GM13976 (cell line): ENCODE results near the gene WASL.

Experiments used
- DNase-seq: peaks from one replicate; pipeline ENCODE4 v3.0.0; 2012; ENCODE audit warnings: low spot score
- in situ Hi-C: fragments of 300-500 bp; cut with MboI; formaldehyde crosslinking; loops from one replicate; pipeline ENCODE4 v1.12.0; 2022; ENCODE audit warnings: low sequenced_read_pairs, mixed read lengths, inconsistent platforms; ENCODE audit not compliant: unreplicated experiment
- TF ChIP-seq, protein P1 (sequence below): IDR thresholded peaks from 2 replicates; pipeline ENCODE4 v1.5.1; 2012; ENCODE audit warnings: borderline replicate concordance, mild to moderate bottlenecking; ENCODE audit not compliant: insufficient read depth; ENCODE audit errors: extremely low read depth, missing control alignments, control extremely low read depth

Gene WASL

DNA sequence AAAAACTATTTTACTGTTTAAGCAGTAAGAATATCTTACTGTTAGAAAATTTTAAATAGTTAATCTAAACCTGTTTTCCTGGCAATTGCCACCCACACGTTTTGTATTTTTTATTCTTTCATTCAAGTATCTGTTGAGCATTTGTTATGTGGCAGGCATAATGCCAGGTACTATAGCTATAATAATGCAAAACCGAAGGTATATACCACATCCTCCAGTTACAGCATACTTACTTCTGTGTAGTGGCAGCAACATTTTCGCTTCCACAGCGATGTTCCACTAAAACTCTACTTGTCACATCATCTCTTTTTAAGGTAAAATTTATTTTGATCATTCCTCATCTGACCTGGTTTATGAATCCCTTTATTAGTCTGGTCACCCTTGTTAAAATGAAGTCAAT lies 30.0 kb downstream of the WASL start:
- no peak for DNase-seq
- TF ChIP-seq, protein P1, sequence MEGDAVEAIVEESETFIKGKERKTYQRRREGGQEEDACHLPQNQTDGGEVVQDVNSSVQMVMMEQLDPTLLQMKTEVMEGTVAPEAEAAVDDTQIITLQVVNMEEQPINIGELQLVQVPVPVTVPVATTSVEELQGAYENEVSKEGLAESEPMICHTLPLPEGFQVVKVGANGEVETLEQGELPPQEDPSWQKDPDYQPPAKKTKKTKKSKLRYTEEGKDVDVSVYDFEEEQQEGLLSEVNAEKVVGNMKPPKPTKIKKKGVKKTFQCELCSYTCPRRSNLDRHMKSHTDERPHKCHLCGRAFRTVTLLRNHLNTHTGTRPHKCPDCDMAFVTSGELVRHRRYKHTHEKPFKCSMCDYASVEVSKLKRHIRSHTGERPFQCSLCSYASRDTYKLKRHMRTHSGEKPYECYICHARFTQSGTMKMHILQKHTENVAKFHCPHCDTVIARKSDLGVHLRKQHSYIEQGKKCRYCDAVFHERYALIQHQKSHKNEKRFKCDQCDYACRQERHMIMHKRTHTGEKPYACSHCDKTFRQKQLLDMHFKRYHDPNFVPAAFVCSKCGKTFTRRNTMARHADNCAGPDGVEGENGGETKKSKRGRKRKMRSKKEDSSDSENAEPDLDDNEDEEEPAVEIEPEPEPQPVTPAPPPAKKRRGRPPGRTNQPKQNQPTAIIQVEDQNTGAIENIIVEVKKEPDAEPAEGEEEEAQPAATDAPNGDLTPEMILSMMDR, result no peak
- in situ Hi-C loops, result no loop called here

DNA sequence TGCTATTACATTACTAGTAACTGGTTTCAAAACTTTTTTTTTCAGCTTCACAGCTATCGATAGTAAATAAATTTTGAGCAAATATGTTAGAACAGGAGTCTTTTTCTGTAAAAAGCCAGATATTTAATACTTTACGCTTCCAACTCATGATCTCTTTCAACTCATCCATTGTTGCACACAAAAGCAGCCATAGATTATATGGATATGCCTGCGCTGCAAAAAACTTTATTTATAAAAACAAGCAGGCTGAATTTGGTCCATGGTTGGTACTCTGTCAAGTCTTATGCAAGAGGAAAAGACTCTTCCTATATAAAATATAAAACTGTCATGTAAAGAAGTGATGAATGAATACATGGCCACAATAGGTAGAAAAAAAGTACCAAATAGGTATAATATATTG lies 31.1 kb downstream of the WASL start:
- DNase-seq, result no peak
- in situ Hi-C loops, result no loop called here

DNA sequence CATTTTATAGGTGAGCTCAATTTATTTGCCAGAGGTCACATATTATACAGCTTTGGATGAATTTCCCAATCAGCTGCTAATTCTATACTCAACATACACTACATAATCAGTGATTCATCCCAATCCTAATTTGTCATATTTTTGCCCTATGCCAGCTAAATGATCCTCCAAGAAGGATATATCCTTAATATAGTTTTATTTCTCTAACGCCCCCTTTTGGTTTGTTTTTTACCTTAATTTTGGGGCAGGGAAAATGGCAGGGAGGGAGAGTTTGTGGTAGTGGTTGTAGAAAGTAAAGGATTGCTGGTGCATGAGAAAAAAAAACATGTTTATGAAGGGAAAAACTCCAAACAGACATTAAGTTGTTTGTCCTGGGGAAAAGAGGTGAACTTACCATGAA lies 31.9 kb downstream of the WASL start:
- in situ Hi-C loops, result no loop called here
- TF ChIP-seq, protein P1, result no peak
- no peak for DNase-seq

More for the DNA sequence above, 31.1 kb downstream of the WASL start:
- TF ChIP-seq, protein P1, result no peak

DNA sequence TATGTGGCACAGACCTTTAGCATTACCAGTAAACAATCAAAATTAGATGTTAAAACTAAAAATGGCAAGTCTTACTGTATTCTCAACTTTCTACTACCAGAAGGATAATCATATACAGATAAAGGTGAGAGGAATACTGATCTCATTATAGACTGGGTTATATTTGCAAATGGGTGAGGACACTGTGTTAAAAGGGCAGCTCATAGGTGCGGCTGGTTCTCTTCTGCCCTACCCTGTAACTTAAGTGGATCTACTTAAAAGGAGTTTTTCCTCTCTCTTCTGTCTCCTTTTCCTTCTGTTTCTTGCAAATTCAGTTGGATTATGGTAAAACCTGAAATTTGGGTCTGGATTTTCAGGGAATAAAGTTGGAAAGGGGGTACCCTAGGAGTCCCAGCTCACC lies 33.0 kb downstream of the WASL start:
- TF ChIP-seq, protein P1, result no peak
- DNase-seq, result no peak
- in situ Hi-C loops, result no loop called here

DNA sequence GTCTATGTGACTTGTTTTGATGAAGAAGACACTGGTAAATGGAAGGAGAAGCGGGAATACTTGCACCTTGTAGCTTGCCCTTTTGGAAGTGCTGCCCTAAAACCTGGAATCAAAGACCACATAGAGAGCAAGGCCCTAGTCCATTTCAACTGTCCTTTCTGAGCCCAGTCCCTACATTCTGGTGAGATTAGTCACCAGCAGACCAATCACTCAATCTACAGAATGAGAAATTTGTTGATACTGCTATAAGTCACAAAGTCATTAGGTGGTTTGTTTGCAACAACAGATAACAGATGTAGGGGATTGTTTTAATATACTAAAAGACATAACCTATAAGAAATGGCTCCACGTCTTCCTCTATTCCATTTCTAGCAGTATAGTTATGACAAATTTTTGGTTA lies 33.6 kb downstream of the WASL start:
- no peak for DNase-seq
- TF ChIP-seq, protein P1, result no peak
- in situ Hi-C loops, result no loop called here

DNA sequence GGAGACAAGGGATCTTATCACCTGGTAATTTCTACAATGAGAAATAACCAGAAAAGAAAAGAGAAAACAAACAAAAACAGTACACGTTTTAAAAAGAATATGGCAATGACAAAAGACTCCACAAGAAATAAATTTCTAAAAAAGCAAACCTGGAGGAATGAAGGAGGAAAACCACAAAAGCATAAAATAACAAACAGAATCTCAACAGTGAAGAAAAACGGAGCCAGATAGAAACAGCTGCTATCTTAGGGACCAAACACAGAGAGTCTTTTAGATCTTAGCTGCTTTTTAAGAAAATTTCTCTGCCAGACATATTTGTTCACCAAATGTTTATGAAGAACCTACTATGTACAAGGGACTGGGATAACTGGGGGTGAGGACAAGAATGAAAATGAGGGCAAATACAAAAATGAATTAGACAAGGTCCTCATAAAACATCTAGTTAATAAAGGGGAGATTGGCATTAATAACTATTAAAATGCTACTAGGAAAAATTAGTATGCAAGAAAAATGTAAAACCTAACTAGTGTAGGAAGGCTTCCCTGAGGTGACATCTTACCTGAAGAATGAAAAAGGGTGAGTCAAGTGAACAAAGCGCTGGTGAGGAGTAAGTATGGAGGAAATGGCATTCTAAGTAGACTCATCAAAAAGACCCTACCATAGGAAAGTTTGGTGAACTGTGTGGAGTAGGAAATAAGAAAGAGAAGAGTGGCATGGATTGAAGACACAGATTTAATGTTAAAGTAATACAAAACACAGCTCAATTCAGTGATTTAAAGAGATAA lies 34.3 kb downstream of the WASL start:
- in situ Hi-C loops, result no loop called here
- DNase-seq, result no peak
- TF ChIP-seq, protein P1, result no peak
